Stimulated activated CD4-positive, alpha-beta T cell treated with anti-CD3 and anti-CD28 coated beads, Interleukin-1b, Interleukin-23, amount 100 ng/mL, for 24 hours (primary cell): ENCODE measurements around the gene MYOG.

Experiments used
- DNase-seq, 4 experiments: peaks; one replicate each; pipeline ENCODE4 v3.0.0-alpha.2; 2020; ENCODE audit warnings: low read depth in 4 of 4, low spot score in 1 of 4

Gene MYOG

DNA sequence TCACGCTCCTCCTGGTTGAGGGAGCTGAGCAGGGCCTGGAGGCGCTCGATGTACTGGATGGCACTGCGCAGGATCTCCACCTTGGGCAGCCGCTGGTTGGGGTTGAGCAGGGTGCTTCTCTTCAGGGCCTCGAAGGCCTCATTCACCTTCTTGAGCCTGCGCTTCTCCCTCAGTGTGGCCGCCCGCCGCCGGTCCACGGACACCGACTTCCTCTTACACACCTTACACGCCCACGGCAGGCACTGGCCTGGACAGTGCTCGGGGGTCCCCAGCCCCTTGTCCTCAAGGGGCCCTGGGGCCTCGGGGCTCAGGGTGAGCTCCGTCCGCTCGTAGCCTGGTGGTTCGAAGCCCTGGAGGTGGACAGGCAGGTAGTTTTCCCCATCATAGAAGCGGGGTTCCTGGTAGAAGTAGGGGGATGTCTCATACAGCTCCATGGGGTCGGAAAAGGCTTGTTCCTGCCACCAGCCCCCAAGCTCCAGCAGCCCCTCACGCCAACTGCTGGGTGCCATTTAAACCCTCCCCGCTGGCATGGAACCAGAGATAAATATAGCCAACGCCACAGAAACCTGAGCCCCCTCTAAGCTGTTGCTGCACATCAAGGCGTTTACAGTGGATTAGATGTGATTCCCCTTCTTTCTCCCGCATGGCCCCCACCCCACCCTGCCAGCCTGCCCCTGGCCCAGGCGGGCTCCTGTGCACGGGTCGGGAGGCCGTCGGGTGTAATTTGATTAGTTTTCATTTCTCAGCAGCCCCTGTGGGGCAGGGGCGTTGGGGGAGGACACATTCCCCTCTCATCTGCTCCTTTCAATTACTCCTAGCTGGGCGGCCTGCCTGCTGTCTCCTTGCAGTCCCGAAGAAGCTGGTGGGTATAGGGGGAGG lies at the start of gene MYOG:
Gene MYOG, minus strand, starts transcription at position 485 of the 879 bp plus-strand sequence. Its CDS starts 51 bp downstream, at position 434.
- DNase-seq = no peak

DNA sequence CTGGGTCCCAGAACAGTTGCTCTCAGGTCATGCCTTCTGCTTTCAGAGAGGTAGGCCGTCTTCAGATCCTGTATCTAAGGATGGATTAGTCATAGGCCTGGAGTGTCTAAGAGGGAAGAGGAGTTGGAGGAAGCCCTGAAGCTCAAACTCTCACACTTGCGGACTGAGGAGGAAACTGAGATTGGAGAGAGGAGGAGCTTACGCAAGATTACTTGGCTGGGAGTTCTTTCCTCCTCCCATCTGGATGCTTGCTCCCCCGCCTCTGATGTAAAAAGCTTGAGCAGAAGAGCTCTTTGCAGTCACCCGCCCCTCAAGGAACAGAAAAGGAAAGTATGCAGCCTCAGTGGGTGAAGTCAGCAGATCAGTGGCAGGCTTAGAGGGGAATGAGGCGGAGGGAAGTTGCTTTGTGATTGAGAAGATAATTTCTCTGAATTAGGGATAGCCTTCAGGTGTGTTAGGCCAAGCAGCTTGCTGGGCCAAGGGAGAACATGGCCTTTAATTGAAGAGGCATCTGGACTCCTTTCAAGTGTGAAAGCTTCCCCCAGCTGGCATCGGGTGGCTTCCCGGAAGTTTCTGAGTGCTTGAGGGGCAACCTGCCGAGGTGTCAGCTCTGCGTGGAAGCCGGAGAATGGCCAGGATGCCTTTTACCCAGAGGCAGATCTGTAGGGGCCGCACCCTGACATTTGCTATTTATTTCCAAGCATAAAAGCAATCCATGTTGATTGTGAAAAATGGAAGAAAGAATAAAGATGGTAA lies 48.3 kb upstream of the MYOG start:
- DNase-seq = no peak

DNA sequence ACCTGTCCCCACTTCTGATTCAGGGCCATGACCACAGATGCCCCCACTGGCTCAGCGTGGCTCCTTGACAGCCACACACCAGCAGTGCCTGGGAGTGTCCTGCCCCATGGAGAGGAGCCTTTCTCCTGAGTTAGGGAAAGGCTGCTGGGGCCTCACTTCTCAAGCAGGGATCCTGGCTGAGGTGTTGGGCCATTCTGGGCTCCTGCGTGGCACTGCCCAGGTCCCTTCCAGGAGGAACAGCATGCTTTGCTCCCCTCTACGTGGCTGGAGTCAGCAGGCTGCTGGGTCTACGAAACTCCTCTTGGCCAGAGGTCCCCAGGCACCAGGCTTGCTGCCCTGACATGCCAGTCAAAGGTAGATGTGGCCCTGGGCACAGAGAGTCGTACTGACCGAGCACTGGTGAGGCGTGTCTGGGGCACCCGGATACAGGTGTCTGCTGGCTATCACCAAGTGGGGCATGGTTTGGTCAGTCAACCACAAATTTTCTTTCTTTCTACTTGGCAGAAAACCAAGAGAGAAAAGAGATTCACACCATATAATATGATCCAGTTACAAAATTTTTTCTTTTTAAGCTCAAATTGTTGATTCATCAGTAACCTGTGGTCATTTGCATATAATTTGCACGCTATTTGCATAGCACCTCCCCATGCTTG lies 45.9 kb upstream of the MYOG start:
- no peak for DNase-seq

DNA sequence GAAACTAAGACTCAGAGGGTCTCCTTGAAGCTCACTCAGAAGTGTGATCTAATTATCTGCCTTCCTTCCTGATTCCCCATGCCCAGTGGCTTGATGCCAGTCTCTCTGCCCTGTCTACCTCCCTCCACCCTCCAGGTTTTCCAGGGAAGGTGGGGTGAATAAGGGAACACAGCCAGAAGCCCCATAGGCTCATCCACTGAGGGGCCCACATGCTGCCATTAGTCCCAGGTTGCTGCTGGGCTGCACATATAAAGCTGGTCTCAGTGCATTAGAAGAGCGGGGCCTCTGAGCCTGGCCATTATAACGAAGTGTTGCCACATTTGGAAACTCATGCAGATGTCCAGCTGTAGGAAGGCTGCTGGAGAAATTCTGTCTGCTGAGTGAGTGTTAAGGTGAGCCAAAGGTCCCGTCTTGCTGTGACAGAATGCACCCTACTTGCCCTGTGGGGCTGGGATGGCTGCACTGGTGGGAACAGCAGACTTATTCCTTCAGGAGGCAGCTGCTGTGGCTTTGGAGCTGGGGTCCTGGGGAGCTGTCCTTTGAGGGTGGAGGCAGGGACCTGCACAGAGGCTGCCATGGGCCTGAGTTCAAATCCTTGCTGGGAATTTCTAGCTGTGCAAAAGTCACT lies 44.7 kb upstream of the MYOG start:
- no peak for DNase-seq

DNA sequence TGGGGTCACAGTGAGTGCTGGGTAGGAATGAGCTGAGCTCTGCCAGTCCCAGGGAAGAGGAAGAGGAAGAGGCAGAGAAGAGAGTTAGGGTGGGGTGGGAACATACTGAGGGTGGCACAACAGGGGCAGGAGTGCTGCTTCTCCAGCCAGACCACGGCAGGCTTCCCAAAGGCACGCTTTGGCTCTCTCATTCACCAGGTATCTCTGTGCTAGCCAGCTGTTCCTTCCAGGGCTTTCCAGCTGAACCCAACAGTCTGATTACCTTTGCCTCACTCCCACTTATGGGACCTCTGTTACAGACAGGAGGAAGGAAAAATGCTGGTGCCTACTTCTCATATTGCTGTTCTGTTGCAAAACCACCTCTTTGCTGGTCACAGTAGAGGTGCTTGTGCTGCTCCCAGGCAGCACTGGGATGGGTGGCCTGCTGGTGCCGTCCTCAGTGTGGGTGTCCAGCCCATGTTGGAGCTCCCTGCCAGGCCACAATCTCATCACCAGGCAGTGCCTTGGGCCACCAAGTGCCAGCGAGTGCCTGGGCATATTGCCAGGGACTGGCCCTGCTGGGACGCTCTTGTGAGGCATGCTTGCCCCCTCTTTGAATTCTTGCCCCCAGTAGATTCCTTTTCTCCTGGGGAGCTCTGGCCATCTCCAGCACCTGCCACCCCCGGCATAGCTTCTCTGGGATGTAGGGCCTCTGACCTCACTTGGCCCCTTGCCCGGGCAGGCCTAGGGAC lies 43.9 kb upstream of the MYOG start:
- DNase-seq = no peak

DNA sequence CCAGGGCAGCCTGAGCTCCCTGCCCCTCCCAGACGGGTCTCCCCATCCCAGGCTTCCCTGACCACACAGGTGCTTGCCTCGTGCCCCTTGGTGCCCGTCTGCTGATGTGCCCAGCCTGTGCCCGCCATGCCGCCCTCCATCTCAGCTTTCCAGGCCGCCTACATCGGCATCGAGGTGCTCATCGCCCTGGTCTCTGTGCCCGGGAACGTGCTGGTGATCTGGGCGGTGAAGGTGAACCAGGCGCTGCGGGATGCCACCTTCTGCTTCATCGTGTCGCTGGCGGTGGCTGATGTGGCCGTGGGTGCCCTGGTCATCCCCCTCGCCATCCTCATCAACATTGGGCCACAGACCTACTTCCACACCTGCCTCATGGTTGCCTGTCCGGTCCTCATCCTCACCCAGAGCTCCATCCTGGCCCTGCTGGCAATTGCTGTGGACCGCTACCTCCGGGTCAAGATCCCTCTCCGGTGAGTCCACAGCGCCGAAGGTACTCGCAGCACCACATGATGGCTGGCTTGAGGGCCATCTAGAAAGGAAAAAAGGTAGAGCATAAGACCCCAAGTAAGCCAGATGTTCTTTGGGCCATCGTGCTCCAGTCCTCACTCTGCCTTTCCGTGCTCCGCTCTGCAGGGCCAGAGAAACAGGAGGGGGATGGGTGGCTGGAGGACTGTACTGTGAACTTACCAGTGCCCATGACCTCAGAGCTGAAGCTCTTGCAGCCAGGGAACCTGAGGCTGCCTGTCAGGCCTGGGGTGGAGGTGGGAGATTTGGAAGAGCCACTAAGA lies 43.1 kb upstream of the MYOG start:
- no peak for DNase-seq

DNA sequence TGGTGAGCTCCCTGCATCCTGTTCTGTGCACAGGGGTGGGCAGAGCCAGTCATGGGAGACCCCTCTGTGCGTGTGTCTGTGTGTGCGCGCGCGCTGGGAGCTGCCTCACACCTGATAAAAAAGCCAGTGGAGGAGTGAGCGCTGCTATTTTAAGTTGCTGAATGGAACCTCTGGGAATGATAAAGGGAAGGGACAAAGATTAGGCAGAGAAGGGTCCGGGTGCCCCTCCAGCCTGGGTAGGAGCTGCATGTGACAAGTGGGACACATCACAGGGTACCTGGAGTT lies 42.6 kb upstream of the MYOG start:
- DNase-seq = no peak

DNA sequence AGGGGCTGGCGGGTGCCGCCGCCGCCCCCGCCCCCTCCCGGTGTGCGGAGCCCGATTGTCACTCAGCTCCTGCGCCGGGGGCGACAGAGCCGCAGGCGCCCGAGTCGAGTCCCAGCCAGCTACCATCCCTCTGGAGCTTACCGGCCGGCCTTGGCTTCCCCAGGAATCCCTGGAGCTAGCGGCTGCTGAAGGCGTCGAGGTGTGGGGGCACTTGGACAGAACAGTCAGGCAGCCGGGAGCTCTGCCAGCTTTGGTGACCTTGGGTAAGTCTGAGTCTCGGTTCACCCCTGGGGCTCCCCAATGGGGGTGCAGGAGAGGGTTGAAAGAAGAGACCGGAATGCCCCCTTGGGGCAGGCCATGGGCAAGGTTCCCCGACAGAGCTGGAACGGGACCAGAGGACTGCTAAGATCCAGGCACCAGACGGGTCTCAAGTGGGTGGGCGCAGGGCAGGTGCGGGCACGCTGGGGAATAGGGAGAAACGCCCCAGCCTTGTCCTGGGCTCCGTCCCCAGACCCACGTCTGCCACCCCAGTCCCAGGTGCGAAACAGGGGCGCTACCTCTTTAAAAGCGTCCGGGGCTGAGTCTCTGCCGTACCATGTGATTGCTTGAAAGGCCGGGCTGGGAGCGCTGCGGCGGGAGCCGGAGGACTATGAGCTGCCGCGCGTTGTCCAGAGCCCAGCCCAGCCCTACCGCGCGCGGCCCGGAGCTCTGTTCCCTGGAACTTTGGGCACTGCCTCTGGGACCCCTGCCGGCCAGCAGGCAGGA lies 42.0 kb upstream of the MYOG start, which contains the start of gene ADORA1:
Gene ADORA1, plus strand, starts transcription at position 61 of the 765 bp plus-strand sequence. CDS start 1,116 bp downstream, outside the sequence.
- DNase-seq = no peak

DNA sequence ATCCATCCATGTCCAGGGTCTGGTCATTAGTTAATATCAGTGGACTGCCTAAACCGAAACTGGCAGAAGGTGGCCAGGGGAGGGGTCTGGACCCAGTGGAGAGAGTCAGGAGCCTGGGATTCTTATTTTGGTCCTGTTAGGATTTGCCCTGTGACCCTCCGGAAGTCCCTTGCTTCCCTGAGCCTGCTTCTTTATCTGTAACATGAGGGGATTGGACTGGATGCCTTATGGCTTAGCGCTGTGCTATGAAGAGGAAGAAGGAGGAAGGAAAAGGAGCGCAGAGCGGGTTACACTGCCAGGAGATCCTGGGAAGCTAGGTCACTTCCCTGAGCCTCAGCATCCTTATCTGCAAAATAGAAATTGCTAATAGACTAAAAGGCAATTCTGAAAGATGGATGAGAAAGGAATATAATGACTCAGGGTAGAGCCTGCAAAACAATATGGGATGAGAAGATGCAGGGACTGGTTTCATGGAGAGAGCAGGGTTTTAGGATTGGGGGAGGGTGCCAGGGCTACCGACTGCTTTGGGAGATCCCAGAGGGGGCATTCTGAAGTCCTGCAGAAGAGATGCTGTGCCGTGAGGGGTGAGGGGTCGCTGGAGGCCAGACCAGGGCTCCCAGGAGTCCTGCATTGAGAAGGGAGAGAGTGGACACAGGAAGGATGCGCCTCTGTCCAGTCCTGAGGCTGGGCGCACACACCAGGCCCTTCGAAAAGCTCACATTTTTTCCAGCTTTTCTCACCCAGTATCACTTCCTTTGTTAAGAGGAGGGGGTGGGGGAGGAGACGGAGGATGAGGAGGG lies 41.3 kb upstream of the MYOG start:
- no peak for DNase-seq

DNA sequence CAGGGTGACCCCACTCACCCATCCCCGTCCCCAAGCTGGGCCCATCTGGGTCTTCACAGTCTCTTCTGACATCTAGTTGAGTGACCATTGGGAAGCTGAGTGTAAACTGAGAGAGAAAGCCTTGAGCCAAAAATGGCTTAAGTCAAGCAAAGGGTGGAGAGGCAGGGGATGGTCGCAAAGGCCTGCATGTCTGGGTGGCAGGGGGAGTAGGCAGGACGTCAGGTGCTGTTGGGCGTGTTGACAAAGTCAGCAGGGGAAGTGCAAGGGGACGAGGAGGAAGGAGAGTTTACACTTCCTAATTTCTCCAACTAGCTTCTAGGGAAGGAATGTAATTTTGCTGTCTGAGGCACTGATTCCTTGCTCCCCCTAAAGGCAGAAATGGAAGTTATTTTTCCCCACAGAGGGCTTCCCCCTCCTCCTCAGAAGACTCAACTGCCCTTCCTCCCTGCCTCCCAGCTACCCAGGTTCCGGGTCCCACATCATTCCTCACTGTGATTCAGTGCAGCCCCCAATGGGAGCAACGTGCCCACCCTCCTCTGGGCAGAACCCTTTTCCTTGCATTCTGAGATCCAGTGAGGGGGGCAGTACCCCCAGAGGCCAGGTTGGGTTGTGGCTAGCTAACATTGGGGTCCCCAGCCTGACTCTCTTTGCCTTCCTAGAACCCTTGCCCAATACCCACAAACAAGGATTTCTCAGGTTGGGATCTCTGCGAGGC lies 40.5 kb upstream of the MYOG start:
- no peak for DNase-seq

DNA sequence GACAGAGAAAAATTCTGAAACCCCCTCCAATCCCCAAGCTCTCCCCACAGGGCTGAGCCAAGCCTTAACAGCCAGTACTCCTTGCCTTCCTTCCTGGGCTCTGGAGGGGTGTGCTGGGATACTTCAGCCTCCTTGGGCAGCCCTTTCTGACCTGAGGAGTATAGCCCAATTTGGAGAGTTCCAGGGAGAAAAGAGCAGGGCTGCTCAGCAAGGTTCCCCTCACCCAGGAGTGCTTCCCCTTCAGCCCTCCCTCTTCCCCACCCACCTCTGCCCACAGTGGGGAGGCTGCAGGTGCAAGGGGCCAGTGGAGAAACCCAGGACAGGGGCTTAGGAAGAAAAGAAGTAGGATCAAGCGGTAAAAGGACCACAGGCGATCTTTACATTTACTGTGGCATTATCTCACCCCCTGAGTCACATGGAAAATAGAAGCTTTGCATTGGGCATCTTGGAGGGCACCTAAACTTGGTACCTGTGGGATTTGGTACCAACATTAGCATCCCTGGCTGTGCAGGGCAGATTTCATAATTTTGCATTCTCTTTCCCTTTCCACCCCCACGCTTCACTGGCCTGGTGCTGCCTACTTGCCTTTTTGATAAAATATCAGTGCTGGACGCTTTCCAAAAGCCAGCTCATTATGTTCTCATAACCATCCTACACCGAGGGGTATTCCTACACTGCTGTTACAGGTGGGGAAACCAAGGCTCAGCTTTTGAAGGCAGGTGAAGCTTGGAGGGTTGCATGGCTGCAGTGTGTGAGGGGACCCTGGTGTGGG lies 38.9 kb upstream of the MYOG start:
- no peak for DNase-seq

DNA sequence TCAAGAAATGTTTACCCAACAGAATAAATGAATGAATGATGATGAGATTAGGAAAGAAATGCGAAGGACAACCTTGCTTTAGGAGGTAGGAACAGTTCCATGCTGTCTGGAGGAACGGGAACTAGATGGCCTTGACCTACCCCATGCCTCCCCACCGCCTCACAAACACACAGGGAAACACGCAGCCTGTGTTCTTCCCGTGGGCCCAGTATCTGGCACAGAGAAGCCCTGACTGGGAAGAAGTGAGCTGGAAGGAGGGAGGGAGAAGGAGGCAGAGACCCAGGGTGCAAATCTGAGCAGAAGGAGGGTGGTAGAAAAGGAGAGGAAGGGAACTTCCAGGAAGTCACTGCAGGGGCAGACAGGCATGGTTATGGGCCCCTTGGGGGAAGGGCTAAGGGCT lies 38.2 kb upstream of the MYOG start:
- DNase-seq = no peak

DNA sequence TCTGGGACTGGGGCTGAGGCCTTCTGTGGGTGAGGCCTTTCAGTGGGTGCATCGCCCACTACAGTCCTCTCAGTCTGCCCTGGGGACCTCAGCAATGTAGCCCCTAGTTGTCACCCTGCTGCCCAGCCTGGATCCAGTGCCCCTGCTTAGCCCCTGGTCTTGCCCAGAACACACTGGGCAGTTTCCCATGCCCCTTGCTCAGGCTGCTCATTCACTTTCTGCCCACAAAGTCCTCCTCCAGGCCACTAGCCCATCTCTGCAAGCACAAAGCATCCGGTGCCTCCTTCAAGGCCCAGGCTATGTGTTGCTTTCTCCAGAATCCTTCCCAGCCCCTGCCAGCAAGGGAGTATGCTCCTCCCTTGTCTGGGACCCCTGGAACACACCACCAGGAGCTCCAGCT lies 36.3 kb upstream of the MYOG start:
- DNase-seq = no peak

DNA sequence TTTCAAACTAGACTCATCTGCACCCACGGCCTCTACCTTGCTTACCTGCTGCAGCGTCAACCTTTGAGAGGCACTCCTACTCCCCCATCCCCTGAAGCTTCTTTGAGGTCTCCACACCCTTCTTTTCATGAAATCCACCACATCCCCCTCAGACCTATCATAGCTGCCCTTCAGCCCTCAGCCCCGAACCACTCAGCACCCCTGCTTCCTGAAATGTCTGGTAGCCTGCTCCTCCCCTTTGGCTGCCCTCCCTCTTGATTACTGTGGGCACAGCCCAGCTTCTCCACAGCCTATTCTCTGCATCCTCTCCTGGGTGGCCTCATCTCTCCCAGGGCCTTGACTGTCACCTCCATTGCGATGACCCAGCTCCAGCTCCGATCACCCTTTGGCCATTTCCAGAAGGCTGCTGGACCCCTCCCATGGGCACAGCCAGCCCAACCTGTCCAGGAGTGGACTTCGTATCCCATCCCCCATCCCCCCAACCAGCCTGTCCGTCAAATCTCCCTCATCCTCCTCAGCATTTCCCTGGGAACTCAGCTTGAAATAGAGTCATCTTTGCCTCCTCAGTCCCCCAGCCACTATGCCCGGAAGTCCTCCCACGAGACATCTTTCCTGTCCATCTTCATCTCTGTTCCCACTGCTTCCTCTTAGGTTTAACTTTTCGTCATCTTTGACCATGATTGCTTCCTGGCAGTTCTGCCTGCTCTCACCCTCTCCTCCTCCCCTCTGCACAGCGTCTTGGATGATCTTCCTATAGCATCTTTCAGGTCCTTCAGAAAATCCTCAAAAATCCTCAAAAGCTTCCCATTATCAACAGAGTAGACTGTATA lies 35.6 kb upstream of the MYOG start:
- no peak for DNase-seq

DNA sequence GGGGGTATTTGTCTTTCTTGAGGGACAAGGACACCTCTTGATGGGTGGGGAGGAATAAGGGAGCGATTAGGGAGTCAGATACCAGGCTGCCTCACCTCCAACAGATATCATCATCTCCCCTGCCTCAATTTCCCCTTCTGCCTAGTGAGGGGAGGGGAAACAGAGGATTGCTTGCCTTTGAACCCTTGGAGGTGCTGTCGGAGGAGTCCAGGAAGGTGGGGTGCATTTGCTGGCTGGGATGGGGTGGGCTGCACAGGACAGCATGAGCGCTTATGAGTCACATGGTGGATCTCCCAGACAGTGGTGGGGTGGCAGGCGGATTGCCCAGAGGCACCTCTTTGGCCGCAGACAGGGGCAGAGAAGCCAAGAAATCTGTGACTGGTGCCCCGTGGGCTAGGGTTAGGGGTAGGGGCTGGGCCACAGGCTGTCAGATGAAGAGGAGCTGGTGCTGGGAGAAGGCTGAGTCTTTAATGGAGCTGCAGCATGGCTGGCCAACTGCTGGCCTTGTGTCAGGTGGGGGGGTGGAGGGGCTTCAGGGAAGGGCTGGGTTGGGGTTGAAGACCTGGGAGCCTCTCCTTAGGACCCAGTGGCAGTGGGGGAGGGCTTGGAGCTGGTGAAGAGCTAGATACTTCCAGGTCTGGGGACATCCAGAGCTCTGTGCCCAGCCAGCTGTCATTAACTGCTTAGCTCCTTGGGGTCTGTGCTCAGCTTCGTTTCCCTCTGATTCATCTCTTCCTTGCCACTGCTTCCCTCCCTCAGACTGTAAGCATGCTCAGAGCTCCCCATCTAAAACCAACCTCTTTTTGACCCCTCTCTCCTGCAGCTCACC lies 34.7 kb upstream of the MYOG start:
- DNase-seq = no peak
